Measurements from ENCODE around the gene SLC25A44.
A peak's percentile ranks its signal among the peaks of the same experiment; 100 is the strongest.
"Not testable (repeated sequence)": the region's sequence is repeated elsewhere in the genome, so short reads cannot be mapped to it uniquely, and the experiment has no call there.

The SLC25A44 gene

GRCh38 chr1:156204686-156205085, 10.8 kb downstream of the SLC25A44 start:
- DNase-seq (ENCODE audit: low spot score), result no peak

DNA sequence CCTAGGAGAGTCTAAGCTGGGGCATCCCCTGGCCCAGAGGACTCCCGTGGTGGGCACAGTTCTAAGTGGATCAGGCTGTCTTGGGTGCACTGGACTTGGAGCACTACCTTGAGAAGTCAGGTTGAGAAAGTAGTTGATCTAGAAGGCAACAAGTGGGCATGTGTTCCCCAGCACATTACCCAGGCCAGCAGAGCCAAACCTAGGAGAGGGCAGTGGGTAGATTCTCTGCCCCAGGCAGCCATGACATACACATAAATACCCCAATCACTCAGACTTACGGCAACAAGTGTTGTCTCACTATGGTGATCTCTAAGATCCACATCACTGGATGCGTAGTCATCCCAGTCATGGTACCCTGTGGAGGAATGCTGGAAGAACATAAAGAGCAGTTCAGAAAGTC, 17.3 kb downstream of the SLC25A44 start:
- DNase-seq (ENCODE audit: low spot score), result no peak

- no peak for DNase-seq (ENCODE audit: low spot score)
These were observed 18.2 kb downstream of the SLC25A44 start for GRCh38 chr1:156212130-156212529.

DNA sequence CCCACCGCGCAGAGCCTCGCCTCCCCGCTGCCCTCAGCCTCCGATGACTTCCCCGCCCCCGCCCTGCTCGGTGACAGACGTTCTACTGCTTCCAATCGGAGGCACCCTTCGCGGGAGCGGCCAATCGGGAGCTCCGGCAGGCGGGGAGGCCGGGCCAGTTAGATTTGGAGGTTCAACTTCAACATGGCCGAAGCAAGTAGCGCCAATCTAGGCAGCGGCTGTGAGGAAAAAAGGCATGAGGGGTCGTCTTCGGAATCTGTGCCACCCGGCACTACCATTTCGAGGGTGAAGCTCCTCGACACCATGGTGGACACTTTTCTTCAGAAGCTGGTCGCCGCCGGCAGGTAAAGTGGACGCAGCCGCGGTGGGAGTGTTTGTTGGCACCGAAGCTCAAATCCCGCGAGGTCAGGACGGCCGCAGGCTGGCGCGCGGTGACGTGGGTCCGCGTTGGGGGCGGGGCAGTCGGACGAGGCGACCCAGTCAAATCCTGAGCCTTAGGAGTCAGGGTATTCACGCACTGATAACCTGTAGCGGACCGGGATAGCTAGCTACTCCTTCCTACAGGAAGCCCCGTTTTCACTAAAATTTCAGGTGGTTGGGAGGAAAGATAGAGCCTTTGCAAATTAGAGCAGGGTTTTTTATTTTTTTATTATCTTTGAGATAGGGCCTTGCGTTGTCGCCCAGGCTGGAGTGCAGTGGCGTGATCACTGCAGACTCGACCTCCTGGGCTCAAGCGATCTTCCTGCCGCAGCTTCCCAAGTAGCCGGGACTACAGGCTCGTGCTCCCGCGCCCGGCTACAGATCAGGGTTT, 19.1 kb downstream of the SLC25A44 start, which contains the start of gene PMF1:
TSS of gene PMF1 (plus strand) at position 175 of the 811 bp plus-strand sequence. CDS start at position 184, 9 bp downstream.
- peak; percentile 98 for DNase-seq (ENCODE audit: low spot score)

DNA sequence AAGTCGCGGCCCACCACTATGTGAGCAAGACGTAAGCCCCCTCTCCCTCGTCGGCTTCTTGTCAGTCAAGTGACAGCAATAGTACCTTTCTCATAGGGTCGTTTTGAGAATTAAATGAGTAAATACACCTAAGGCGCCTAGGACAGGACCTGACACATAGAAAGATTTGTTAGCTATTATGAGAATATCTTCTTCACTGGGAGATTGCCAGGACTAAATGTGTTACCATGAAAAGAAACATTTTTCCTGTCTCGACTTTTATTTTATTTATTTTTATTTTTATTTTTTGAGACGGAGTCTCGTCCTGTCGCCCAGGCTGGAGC, 19.7 kb downstream of the SLC25A44 start:
- DNase-seq (ENCODE audit: low spot score), result no peak

GRCh38 chr1:156214024-156214748, 20.3 kb downstream of the SLC25A44 start:
- DNase-seq (ENCODE audit: low spot score), result no peak

- not testable (repeated sequence) for DNase-seq (ENCODE audit: low spot score)
These were observed 22.6 kb downstream of the SLC25A44 start for GRCh38 chr1:156216361-156217086.

GRCh38 chr1:156217871-156218270, 24.0 kb downstream of the SLC25A44 start:
- DNase-seq (ENCODE audit: low spot score), result no peak

GRCh38 chr1:156220226-156220625, 26.3 kb downstream of the SLC25A44 start:
- no peak for DNase-seq (ENCODE audit: low spot score)

DNA sequence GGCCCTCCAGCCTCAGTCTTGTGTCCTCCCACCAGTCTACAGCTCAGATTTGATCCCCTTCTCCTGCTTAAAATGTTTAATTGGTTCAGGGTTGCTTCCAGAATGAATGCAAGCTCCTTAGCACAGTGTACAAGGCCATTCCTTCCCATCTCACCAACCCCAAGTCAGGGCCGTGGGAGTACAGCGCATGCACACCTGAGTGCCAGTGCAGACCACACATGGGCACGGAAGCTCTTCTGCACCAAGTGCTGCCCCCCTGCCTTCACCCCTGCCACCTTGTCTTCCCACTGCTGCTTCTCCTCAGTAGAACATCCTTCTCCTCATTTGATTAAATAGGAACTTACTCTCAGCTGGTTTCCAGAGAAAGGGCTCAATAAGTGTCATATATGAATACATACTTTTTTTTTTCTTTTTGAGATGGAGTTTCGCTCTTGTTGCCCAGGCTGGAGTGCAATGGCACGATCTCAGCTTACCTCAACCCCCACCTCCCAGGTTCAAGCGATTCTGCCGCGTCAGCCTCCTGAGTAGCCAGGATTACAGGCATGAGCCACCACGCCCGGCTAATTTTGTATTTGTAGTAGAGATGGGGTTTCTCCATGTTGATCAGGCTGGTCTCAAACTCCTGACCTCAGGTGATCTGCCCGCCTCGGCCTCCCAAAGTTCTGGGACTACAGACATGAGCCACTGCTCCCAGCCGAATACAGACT, 28.2 kb downstream of the SLC25A44 start:
- DNase-seq (ENCODE audit: low spot score), result no peak

DNA sequence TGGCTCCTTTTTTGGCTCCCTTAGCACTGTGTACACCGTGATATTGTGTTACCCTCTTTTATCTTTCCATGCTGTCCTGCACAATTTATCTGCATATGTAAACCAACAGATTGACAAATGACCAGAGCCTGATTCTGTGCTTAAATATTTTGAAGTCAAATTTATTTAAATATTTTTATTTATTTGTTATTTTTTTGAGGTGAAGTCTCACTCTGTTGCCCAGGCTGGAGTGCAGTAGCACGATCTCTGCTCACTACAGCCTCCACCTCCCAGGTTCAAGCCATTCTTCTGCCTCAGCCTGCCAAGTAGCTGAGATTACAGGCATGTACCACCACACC, 31.7 kb downstream of the SLC25A44 start:
- DNase-seq (ENCODE audit: low spot score), result no peak

DNA sequence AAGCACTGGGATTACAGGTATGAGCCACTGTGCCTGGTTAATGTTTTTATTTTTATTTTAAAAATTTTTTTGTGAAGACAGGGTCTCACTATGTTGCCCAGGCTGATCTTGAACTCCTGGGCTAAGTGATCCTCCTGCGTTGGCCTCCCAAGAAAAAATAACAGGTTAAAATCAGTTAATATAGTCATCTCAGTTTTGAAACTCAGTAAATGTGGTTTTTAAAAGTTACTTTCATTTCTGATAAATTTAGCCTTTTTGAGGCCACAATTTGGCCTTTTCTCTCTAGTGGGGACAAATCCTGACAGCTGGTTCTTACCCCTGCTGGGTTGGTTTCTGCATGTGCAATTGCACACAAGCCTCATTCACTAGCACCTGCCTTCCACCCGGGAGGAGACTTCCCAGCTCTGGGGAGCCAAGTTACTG, 32.2 kb downstream of the SLC25A44 start:
- DNase-seq (ENCODE audit: low spot score), result no peak

GRCh38 chr1:156226782-156227181, 32.9 kb downstream of the SLC25A44 start:
- DNase-seq (ENCODE audit: low spot score), result no peak

GRCh38 chr1:156228501-156228900, 34.6 kb downstream of the SLC25A44 start:
- DNase-seq (ENCODE audit: low spot score), result no peak

- no peak for DNase-seq (ENCODE audit: low spot score)
These were observed 36.0 kb downstream of the SLC25A44 start for GRCh38 chr1:156229809-156230472.

GRCh38 chr1:156230473-156230837, 36.6 kb downstream of the SLC25A44 start:
- no peak for DNase-seq (ENCODE audit: low spot score)

DNA sequence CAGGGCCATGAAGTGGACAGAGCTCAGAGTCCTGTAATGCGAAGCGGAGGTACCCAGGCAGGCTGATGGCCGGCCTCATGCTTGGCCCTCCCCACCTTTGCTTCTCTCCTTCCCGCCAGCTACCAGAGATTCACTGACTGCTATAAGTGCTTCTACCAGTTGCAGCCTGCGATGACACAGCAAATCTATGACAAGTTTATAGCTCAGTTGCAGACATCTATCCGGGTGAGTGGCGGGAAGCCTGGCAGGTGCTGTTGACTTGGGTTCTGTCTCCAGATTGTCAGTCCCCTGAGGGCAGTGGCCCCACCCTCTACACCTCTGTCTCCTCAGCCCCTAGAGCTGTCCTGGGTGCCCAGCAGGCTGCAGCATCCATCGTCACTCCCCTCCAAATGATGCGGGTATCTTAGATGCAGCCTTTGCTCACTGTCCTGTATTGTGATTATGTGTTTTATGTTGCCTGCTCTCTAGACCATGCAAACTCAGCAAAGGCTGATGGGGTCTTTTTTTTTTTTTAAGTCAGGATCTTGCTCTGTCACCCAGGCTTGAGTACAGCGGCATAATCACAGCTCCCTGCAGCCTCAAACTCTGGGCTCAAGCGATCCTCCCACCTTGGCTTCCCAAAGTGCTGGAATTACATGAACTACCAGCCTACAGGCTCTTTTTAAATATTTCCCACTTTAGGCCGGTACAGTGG, 38.4 kb downstream of the SLC25A44 start:
- no peak for DNase-seq (ENCODE audit: low spot score)

DNA sequence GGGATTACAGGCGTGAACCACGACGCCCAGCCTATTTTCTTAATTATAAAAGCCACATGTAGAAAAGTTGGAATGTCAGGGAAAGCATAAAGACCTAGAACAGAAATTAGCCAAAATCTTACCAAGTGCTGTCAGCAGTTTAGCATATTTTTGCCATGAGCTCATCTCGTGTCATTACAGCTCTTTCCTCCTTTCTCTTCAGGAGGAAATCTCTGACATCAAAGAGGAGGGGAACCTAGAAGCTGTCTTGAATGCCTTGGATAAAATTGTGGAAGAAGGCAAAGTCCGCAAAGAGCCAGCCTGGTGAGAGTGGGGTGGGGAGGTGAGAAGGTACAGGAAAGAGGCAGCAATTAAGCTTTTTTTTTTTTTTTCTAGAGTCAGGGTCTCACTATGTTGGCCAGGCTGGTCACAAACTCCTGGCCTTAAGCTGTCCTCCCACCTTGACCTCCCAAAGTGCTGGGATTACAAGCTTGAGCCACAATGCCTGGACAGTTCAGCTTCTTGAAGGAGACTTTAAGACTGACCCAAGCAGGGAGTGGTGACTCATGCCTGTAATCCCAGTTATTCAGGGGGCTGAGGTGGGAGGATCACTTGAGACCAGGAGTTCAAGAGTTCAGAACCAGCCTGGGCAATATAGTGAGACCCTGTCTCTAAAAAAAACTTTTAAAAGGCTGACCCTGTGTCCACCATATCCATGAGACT, 39.7 kb downstream of the SLC25A44 start:
- no peak for DNase-seq (ENCODE audit: low spot score)

- no peak for DNase-seq (ENCODE audit: low spot score)
These were observed 42.3 kb downstream of the SLC25A44 start for GRCh38 chr1:156236164-156236563.

GRCh38 chr1:156238248-156238647, 44.3 kb downstream of the SLC25A44 start:
- no peak for DNase-seq (ENCODE audit: low spot score)

Data from cerebellar cortex (tissue), 1 donor.